Measurements from ENCODE around the gene ARID1B.
"Not testable (repeated sequence)": the region's sequence is repeated elsewhere in the genome, so short reads cannot be mapped to it uniquely, and the experiment has no call there.

The ARID1B gene

GRCh38 chr6:156963712-156964700, 186.8 kb downstream of the ARID1B start:
- no peak for DNase-seq (ENCODE audit: low read depth)

DNA sequence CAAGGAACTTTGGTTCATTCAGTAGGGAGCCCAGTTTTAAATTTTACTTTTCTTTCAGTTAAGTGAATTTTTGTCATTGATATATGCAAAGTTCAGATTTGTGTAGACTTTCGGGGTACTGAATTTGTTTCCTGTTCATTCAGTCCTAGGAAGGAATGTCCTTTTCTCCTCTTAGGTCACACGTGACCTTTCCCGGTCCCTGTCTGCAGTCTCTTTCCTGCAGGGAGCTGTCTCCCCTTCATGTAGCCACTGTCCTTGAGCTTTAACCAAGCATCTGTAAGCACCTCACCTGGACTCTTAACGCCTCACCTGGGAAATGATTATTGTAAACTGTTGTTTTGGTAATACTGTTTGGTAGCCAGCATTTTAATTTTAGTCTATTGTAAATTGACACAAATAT, 190.7 kb downstream of the ARID1B start:
- DNase-seq (ENCODE audit: low read depth): no peak

DNA sequence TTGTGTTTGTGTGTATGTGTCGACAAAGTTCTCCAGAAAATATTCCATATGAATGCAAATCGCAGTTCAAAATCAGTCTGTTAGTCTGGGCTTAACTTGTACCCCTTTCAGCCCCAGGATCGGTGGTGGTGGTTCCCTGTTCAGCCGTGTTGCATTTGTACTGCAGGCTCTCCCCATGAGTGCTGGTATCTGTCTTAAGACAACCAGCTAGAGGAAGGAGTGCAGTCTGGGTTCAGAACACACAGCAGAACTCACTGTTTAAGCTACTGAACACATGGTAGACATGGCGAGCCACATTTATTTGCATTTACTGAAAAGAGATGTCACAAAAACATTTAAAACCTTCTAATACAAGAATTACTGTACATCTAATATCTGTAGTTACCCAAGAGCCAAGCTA, 192.1 kb downstream of the ARID1B start:
- DNase-seq (ENCODE audit: low read depth): no peak

- no peak for DNase-seq (ENCODE audit: low read depth)
Observed at GRCh38 chr6:156970595-156971112, 193.5 kb downstream of the ARID1B start.

DNA sequence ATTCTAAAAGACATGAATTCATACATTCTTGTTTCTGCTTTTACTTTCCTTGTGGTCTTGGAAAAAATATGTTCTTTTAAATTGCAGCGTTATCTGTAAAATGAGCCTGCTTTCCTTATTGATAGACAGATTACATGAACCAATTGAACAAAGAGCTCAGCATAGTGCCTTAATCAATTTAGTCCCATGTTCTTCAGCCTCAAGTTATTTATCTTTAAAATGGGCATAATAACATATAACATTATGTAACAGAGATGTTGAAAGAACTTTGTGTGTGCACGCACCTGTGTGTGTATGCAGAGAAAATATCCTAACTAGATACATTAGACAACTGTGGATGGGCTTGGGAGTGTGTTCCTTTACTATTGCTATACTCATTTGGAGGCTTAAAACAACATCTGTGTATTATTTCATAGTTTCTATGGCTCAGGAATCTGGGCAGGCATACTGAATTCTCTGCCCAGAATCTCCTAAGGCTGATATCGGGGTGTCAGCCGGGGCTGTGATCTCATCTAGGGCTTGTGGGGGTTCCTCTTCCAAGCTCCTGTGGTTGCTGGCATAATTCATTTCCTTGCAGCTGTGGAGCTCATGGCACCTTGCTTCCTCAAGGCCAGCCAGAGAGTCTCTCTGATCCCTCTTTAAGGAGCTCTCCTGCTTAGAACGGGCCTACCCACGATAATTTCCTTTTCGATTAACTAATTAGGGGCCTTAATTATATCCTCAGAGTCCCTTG, 194.1 kb downstream of the ARID1B start:
- DNase-seq (ENCODE audit: low read depth): no peak

- no peak for DNase-seq (ENCODE audit: low read depth)
Observed at GRCh38 chr6:156972145-156972544, 195.0 kb downstream of the ARID1B start.

- no peak for DNase-seq (ENCODE audit: low read depth)
Observed at GRCh38 chr6:156974830-156975261, 197.7 kb downstream of the ARID1B start.

DNA sequence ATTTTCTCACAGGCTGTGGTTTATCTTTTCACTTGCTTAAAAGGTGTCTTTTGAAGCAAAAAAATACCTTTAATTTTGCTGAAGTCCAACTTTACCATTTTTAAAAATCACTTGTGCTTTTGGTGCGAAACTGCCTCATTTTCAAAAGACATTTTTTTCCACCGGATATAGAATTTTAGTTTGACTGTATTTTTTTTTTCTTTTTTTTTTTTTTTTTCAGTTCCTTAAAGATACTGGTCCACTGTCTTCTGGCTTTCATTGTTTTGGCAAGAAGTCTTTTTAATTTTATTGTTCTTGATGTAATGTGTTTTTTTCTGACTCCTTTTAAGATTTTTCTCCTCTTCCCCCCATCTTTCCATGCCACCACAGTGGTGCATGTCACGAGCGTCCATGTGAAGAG, 198.2 kb downstream of the ARID1B start:
- DNase-seq (ENCODE audit: low read depth): no peak

DNA sequence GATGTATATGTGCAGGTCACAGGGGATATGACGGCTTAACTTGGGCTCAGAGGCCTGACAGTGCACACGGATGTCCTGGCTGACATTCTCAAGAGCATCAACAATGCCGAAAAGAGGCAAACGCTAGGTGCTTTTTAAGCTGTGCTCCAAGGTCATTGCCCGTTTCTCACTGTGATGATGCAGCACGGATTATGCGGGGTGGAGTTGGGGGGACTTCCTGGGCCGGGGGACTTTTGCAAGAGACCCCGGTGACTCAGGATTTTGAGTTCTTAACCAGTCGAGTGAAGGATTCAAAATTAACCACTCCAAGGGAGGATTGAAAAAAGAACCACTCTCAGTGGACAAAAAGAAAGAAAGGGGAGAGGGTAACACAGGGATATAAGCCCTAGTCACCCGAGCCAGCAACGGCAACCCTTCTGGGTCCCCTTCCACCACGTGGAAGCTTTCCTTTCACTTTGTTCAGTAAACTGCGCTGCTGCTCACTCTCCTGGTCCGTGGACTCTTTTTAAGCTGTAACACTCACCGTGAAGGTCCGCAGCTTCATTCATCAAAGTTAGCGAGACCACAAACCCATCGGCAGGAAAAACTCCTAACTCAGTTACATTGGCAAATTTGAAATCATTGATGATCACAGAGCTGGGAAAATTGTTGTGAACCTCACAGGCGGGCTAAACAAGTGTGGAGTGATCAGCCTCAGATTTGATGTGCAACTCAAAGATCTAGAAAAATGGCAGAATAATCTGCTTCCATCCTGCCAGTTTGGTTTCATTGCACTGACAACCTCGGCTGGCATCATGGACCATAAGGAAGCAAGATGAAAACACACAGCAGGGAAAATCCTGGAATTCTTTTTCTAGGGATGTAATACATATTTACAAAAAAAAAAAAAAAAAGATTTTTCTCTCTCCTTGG, 199.3 kb downstream of the ARID1B start:
- no peak for DNase-seq (ENCODE audit: low read depth)

DNA sequence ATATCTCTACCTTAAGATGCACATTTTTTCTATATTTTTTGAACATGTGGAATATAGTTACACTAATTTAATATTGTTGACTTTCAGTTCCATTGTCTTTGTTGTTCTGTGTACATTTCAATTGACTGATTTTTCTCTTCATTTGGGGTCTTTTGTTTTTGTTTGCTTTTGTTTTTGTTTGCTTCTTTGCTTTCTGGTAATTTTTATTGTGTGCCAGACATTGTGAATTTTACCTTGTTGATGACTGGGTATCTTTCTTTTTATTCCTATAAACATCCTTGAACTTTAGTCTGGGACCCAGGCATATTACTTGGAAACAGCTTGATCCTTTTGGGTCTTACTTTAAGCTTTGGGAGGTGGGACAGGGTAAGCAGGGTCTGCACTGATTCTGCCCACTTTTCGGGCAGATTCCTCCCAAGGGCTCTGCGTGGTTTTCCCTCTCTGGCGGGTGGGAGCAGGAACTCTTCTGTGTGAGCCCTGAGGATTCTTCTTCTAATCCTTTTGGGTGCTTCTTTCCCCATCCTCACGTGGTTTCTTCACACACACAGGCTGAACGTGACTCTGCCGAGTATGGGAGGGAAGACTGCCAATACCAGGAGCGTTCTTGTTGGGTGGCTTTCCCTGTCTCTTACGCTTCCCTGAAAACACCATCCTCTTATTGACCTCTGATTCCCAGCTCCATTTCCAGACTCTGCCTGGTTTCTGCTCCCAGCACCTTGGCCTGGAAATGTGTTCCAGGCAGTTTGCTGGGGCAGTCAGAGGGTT, 200.5 kb downstream of the ARID1B start:
- DNase-seq (ENCODE audit: low read depth): no peak

DNA sequence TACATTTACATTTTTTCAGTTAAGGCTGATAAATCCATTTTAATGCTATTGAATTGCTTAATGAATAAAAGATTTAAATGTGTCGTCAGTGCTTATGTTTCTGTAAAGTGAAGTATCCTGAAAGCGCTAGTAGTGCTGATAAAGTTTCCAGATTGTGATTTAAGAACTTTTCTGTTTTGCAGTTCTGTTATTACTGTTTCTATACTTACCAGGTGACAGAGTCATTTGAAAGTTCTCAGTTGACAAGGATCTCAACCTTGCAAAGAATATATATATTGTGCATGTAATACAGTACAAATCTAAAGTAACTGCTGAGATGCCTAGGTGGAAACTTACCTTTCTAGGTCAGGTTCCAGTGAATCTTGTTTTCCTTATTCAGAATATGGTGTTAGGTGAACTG, 201.8 kb downstream of the ARID1B start:
- DNase-seq (ENCODE audit: low read depth): no peak

GRCh38 chr6:156980515-156980914, 203.3 kb downstream of the ARID1B start:
- no peak for DNase-seq (ENCODE audit: low read depth)

DNA sequence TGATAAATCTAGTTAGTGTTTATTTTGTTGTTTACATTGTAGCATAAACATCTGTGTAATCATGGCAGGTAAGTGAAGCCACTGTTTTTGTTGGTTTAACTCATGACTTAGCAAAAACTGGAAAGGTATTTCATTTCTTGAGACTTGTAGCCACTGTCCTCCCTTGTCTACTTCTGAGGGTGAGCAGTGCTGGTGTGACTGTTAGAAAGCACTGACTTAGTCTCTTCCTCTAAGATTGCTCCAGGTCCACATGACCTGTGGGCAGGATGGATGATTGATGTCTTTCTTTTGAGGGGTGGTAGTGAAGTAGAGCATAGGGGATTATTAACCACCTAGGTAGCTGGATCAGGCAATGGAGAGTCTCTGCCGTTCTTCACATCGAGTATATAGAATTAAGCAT, 203.8 kb downstream of the ARID1B start:
- DNase-seq (ENCODE audit: low read depth): no peak

- DNase-seq (ENCODE audit: low read depth): no peak
Observed at GRCh38 chr6:156982168-156982567, 205.0 kb downstream of the ARID1B start.

- DNase-seq (ENCODE audit: low read depth): not testable (repeated sequence)
Observed at GRCh38 chr6:156982864-156983263, 205.7 kb downstream of the ARID1B start.

GRCh38 chr6:156984178-156984738, 207.1 kb downstream of the ARID1B start:
- DNase-seq (ENCODE audit: low read depth): no peak

DNA sequence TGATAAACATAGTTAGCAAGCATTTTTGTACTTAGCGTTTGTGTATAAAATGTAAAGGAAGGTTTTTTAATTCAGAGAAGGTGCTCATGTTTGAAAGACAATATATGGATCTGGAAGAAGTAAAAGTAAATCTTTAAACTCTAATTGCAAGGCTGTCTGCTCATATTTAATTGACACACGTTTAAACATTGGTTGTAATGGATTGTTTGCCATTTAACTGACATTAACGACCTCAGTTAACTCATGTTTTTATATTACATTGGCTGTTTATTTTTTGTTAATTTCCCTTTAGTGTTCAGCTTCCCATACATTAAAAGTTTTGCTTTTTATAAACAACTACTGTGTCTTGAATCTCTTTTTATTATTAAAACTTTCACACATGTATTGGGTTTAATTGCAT, 208.1 kb downstream of the ARID1B start:
- DNase-seq (ENCODE audit: low read depth): no peak

DNA sequence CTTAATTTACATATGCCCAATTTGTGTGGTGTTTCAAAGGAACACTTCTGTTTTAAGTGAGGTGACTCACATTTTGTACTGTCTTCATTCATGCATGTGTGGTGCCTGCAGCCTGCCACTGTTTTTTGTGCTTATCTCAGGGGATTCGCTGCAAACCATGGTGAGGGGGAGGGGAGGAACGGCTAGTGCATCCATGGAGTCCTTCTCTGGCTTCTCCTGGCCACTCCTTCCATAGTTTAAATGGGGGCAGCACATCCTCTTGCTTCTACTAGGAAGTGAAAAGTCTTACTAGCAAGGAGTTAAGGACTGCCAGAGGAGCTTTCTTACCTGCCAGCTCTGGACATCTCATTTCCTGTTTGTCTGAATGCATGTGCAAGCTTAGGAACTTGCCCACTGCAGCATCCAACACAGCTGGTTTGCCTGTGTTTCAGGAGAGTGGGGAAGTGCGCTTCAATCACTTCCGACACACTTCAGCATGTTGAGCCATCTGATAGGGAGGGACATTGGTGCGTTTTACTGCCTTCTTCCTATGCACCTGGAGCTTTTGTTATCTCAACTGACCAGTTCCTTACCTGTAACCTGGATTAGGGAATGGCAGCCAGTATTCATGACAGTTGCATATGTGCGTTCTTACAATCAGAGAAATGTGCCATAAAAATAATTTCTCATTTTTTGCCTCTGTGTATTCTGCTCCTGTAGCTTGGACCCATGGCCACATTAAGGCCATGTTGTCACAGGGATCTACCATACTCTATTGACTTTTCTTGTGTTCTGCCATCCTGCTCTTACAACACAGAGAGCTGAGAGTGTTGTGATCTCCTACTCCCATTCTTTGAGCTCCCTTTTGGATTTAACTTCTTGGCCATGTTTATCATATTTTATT, 211.3 kb downstream of the ARID1B start:
- no peak for DNase-seq (ENCODE audit: low read depth)

DNA sequence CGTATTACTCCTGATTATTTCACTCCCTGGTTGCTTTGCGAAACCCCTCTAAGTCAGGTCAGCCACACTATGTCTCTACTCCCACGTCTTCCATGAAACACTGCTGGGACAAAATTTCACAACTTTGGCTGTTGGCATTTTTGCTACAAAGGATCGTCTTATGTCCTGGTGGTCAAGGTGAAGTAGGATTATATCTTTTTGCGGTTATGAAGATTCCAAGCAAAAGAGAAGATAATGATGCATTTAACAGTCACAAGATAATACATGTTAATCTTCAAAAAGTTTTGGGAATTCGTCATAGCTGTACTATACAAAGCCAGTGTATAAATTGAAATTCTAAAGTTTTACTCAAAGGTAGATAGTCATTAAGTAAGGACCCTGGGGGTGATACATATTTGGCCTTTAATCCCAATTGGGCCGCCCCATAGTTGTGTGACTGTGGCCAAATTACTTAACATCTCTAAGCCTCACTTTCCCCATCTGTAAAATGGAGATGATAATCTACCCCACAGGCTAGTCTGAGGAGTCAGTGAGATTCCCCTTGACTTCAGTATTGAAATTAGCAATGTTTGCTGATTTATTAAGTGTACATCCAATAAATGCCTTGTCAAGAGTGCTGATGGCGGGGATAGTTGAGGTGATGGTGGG, 212.1 kb downstream of the ARID1B start:
- no peak for DNase-seq (ENCODE audit: low read depth)

Data from stimulated activated CD8-positive, alpha-beta memory T cell treated with anti-CD3 and anti-CD28 coated beads, Interleukin-4, amount 100 ng/mL, for 24 hours (primary cell).